Amniotic stem cell (primary cell): Measurements from ENCODE around the gene BTNL2.

Experiments used
- DNase-seq: peaks from one replicate; lab custom pipeline; 2025; lab: John Stamatoyannopoulos, UW

BTNL2 gene

DNA sequence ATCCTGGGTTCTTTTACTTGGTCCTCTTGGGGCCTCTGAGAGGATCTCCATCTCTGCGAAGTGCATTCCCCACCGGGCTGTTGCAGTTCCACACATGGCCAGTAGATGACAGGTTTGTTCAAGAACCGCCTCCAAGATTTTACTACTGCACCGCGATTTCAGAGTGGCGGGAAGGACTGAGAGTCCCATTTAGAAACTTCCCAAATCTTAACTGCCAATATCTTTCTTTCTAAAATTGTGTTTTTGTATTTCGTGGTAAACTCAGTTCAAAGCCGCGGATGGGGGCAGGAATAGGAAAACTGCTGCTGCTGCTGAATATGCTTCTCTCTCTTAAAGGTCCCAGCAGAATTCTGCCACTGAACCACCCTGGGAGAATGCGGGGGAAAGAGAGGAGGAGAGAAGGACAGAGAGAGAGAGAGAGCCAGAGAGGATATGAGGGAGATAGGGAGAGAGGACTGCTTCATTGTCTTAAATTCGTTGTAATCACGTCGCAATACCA lies 8.6 kb upstream of the BTNL2 start:
- DNase-seq: peak; percentile 38

DNA sequence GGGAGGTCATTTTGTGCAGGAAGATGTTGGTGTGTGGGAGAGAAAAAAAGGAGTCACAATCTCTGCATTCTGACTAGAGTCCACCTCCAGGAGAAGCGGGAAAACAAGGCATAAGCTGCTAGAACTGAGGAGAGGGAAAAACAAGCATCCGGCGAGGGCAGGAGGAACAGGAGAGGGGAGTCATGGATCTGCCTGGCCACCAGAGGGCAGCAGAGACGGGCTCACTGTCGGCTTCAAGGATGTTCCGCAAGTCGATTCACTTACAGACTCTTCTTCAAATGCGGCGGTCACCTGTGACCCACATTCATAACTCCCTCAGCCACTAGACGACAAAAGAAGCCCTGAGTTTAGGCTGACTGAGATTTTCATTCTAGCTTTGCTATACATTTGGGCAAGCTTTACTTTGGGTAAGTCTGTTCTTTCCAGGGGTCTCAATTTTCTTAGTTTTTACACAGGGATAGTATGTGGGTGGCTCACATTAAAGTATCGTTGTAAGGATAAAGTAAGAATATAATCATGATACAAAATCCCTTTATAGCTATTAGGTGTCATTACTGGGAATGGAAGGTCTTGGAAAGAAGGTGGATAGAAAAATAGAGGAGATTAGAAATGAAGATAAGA lies 6.6 kb upstream of the BTNL2 start:
- DNase-seq: peak; percentile 37

DNA sequence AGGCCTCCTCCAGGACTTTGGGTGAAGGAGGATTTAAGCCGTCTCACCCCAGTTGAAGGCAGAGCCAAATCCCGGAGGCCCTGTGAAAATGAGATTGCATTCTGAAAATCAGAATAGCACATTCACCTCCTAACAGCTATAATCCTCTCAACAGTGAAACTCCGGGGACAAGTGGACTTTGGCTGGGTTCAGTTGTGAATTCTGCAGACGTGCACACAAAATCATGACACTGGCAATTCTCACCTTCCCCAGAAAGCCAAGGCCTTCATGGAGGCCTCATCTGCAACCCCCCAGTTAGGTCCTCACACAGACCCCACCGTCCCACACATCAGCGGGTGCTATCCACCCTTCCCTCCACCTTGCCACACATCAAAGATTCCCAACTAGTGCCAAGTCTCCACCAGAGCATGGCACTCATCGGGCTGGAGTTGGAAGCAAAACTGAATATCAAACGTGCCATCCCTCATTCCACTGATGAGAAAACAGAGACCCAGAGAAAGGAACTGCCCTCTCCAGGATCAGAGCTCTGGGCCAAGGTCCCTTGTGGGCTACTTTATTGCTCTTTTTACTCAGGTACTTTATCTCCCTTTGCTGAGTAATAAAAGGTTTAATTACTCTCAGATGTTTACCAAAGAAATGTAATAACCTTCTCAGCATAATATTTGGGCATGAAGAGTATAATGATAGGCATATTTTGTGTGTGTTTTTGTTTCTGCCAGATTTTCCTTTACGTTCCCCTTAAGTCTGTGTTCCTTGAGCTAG lies 4.8 kb upstream of the BTNL2 start:
- no peak for DNase-seq

DNA sequence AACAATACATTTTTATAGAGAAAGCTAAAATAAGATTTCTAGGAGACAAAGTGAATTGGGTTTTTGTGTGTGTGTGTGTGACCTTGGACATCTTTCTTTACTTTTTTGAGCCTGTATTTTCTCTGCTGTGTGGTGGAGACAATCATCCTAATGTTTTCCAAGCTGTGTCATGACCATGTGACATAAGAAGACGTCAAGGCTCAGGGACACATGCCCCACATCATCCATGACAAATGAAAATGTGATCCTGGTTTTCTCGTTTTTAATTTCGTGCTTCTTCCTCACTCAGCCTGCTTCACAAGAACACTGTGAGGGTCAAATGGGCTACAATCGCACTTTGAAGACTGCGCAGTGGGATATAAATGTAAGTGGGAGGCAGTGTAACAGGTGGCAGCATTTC lies 3.9 kb upstream of the BTNL2 start:
- no peak for DNase-seq

DNA sequence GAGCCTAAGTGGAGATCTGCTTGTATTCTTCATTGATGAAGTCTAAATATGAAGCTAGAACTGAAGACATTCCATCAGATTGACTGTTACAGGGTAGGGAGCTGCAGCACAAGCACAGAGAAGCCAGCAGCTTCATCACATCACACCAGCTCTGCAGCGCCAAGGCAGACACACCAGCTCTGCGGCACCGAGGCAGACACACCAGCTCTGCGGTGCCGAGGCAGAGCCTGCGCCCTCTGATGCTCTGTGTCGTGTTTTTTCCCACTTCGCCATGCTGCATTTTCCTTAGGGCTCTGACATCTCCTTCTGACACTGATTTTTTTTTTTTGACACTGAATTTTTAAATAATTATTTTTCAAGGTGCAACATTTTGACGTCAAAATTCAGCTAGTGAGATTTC lies 784 bp downstream of the BTNL2 start:
- DNase-seq: no peak

DNA sequence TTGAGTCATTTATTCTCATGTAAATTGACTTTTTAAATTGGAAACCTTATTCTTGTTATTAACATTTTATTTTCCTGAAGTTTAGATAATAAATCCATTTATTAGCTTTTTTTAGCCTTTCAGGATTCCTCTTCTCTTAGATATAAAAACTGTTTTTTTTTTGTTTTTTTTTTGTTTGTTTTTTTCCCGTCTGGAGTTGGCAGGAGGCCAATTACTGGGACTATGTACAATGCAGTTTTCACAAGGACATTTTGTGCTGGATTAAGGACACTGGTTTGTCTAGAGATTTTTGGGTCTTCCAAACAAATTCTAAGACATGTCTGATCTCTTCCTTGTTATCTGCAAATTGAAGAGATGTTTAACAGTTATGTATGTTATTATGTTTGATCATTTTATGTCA lies 1.3 kb downstream of the BTNL2 start:
- no peak for DNase-seq

DNA sequence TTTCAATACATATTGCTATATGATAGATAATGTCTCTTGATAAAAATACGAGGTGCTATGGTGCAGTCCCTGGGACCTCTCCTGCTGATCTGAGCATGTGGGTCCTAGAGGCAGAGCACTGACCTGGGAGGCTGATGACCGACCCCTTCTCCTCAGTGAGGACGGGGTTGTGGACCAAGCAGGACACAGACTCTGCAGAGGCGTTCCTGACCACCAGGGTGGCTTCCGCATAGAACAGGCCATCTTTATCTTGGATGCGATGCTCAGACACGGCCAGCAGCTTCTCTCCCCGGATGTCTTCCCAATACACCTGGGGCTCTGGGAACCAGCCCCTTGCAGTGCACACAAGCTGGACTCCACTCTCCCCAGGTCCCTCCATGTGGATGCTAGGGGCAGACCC lies 4.2 kb downstream of the BTNL2 start:
- no peak for DNase-seq

DNA sequence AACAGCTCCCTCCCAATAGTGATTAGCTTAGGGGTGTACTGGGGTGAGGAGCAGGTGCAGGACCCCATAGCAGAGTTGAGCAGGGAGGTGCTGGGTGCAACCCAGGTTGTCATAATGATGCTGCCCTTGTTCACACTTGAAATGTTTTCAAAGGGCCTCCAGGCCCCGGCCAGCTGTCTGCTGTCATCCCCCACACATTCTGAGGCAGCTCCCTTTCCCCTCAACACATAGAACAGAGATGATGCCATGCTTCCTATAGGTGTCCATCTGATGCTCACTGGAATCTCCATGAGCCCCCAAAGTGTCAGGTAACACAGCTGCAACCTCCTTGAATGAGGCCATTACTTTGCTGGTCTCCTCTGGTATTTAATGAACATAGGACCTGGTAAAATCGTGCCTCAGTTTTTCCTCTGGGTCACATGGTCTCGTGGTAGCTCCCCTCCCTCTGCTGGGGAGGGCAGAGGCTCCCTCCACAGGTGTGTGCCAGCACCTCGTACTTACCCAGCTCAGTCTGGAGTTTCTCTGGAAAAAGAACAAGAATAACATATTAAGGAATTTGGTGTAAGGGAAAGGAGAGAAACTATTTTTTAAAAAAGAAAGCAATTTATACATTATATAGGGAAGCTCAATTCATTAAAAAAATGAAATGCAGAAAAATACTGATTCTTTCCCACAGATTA lies 5.6 kb downstream of the BTNL2 start:
- DNase-seq: no peak

DNA sequence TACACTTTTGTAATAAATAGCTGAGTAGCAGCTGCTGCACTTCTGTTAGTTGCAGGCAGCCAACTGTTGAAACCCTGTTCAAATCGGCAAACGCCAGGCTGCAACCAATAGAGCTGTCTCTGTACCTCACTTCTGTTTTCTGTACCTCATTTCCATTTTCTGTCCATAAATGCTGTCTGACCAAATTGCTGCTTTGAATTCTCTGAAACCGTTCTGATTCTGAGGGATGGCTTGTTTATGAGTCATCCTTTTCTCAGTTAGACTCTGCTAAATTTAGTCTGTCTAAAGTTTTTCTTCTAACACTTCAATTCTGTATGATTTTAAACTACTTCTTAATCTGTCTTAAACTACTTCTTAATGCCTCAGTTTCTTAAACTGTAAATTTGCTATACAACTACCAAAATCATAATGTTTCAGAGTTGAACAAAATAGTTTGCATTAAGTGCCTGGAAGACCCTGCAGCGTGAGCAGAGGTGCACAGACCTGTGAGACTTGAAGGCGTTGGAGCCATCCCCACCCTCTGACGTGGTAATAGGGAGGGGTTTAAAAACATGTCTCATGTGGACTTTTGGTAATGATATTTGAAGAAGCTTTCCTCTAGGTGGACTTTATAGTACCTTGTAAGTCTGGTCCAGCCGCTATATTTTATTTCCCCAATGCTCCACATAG lies 9.6 kb downstream of the BTNL2 start:
- no peak for DNase-seq

DNA sequence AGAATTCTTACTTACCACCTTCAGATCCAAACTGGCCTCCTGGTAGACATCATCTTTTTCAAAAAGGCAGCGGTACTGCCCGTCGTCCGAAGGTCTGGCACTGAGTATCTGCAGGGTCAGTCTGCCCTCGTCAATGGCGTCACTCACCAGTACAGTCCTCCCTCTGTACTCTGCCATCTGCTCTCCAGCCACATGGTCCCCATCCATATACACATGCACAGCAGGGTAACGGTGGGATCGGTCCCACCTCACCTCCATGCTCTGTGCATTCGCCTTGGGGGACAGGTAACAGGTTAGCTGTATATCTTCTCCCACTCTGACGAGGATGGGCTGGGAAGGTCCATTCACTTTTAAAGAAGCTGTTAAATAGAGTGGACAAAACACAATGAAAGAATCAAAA lies 11.0 kb downstream of the BTNL2 start:
- no peak for DNase-seq

DNA sequence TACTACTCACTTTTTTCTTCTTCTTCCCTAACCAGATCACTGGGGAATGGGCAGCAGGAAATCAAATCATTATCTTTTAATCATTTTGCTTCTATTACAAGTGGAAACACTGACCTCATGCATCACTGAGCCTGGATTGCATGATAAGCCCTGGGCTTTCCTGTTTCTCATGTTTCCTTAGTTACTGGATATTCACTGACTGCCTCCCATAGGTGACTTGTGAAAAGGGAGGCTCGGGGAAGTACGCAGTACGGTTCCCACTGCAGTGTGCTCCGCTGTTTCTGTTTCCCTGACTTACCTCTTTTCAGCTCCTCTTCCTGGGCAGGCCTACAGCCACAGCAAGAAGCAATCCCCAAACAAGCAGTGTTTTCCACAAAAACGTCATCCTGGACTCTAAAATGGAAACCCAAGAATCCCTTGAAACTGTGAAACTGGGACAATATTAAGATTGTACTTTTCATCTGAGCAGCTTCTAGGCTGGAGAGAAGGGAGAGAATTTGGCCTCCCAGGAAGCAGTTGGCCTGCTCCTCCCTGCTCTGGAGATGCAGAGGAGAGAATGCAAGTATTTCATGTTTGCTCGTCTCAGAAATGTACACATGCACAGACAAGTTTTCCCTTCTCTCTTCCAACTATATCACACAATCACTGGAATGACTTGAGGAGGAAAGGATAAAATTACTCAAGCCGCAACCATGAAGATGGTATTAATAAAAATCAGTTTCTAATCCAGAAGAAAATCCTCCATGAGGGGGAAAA lies 13.1 kb downstream of the BTNL2 start:
- DNase-seq: no peak

DNA sequence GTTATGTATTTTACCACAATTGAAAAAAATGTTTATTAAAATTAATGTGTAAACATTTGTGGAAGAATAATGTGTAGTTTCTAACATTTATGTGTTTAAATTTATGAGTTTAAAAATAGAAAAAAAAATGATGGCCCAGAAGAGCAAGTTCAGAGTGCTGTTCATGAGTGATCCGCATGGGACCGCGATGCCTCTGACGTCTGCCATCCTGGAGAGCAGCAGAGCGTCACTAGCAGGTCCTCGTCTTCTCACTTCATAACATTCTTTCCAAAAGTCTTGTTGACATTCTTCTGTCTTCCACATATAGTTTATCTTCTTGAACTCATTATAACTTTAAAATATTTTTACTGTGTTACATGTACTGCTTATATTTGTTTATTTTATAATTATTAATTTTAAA lies 15.5 kb downstream of the BTNL2 start:
- DNase-seq: no peak

DNA sequence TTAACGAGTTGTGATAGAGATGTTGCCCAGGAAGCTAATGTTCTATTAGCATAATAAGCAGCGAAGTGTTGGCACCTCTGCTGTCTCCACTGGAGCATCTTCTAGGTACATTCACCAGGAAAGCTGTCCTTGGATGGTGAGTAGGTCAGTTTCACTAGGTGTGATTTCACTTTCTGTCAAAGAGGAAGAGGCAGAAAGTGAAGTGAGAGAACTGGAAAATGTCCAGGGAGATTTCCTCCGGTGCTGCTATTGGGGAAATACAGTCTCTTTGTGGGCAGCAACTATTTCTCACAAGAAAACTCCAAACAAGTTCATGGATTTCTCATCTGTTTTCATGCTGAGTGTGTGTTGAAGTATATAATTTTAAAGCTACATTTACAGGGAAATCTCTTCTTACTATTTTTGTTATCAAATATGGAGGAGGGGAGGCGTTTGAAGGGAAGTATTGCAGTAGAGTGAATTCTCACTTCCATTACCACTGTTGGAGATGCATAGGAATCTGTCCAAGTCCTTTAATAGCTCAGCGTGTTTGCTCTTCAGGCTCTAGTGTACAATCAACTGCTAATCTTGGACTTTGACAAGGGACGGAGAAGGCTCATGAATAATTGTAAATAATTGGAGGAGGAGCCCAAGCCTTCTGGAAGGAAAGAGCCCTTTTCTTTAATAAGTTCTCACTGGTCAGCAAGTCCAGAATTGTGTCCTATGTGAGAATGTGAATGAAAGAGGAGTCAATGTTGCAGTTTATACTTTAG lies 19.2 kb downstream of the BTNL2 start:
- DNase-seq: no peak

DNA sequence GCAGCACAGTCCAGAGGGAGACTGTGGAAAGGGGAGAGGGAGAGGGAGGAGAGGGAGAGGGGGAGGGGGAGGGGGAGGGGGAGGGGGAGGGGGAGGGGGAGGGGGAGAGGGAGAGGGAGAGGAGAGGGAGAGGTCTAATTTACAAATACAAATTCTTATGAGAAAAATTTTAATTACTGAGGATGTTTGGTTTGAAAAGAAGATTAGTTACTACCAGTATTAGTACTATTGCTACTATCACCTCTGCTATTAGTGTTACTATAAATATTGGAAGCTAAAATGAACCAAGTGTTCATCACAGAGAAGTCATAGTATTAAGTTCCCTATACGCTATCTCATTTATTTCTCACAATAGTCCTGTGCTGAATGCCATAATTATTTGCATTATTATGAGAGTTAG lies 20.9 kb downstream of the BTNL2 start:
- no peak for DNase-seq

DNA sequence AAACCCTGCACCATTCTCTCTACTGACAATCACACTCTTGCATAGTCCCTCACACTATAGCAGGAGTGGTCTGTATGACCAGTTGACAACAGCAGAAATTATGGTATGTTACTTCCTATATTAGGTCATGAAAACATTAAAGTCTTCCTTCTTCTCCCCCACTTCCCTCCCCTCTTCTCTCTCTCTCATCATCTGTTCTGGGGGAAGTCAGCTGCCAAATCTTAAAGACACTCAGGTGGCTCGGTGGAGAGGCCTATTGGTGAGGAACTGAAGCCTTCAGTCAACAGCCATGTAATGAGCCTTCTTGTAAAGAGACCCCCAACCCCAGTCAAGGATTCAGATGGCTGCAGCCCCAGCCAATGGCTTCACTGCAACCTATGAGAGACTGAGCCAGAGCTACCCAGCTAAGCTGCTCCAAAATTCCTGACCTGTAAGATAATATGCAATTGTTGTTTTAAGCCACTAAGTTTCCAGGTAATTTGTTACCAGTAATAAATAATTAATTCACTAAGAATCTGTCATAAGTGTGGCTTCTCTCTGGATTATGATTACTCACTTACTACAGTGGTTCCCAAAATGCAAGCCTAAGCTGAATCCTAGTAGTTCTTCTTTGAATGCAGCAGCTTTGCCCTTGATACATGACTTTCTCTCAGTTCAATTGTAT lies 24.1 kb downstream of the BTNL2 start:
- no peak for DNase-seq

DNA sequence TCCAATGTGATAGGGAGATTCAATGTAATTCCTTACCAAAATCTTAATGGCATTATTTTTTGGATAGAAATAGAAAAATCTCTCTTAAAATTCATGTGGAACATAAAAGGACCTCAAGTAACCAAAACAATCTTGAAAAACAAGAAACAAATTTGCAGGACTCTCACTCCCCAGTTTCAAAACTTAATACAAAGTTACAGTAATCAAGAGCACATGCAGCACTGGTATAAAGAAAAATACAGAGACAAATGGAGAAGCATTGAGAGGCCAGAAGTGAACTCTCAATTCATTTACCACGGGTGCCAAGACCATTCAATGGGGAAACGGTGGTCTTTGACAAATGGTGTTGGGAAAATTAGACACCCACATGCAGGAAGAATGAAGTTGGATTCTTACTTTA lies 27.4 kb downstream of the BTNL2 start:
- no peak for DNase-seq

DNA sequence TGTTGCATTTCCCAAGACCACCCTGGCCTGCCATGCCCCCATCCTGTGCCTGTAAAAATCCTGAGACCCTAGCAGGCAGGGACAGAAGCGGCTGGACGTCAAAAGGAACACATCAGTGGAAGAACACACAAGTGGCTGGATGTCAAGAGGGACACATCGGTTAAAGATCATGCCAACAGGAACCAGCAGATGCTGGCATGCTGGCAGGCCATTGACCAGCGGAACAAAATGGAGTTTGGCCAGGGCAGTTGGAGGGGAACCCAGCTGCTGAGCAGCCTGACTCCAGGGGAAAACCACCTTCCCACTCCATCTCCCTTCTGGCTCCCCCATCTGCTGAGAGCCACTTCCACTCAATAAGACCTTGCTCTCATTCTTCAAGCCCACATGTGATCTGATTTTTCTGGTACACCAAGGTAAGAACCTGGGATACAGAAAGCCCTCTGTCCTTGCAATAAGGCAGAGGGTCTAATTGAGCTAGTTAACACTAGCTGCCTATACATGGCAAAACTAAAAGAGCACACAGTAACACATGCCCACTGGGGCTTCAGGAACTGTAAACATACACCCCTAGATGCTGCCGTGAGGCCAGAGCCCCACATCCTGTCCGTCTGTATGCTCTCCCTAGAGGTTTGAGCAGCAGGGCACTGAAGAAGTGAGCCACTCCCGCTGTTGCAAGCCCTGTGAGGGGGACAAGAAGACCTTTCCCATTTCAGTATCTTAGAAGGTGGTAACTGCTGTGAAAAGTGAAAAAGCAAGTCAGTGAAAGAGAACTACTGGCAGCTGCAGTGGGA lies 31.0 kb downstream of the BTNL2 start:
- no peak for DNase-seq

DNA sequence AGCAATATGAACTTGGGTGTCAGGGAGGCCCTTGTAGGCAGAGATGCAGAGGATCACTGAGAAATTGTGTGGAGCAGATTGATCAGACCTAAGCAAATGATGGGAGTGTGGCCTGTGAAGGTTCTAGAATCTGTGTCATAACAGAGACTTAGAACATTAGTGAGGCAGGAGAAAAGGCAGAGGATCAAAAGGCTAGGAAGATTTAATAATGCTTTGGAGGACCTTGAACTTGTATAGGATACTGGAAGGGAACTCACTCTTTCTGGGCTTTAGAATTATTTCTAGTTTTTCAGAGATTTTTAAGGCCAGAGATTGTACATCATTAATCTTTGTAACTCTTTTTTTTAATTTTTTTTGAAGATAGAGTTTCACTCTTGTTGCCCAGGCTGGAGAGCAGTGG lies 35.2 kb downstream of the BTNL2 start, which contains the start of gene TSBP1:
TSBP1 (minus strand) TSS at position 101 of the 400 bp plus-strand sequence. CDS start 197 bp downstream, outside the sequence.
- DNase-seq: no peak

DNA sequence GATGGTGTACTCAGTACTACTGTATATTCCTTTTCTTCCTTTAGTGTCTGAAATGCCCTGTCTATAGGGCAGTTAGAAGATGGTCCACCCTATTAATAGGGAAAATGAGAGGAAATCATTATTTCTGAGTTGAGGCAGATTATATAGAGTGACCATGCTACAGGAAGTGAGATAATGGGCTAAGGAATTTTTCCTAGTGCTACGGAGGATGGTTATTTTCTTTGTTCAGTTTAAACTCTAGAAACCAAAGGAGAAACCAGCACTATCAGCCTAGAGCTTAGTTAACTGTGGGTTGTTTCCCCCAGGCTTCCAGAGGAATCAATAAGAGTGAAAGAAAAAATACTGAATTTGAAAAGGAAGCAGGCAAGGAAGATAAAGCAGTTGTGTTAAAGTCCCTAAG lies 35.8 kb downstream of the BTNL2 start:
- no peak for DNase-seq

DNA sequence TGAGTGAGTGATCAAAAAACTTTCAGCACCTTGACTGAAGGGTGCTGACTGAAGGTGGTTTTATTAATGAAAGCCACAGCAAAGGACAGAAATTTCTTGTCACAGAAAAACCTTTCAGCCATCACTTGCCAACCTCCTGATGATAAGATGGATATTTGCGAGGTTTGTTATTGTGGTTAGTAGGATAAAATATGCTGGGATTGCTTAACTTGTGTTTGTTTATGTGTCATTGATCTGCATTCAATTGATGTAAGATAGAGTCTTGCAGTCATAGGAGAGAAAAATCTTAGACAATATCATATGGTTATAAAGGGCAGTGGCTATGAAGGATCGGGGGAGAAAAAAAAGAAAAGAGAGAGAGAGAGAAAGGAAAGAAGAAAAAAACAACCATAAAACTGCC lies 36.5 kb downstream of the BTNL2 start:
- DNase-seq: no peak
